ENCODE results near the gene RCAN3. TPM values are rescaled to one million over a fixed set of nuclear protein-coding genes. Genes with fewer than 3 reads are reported as not detected.
"Not testable (repeated sequence)": the region's sequence is repeated elsewhere in the genome, so short reads cannot be mapped to it uniquely, and the experiment has no call there.

RCAN3 gene
- total RNA-seq, 1 donor from 2014 or later = 20.4 TPM

DNA sequence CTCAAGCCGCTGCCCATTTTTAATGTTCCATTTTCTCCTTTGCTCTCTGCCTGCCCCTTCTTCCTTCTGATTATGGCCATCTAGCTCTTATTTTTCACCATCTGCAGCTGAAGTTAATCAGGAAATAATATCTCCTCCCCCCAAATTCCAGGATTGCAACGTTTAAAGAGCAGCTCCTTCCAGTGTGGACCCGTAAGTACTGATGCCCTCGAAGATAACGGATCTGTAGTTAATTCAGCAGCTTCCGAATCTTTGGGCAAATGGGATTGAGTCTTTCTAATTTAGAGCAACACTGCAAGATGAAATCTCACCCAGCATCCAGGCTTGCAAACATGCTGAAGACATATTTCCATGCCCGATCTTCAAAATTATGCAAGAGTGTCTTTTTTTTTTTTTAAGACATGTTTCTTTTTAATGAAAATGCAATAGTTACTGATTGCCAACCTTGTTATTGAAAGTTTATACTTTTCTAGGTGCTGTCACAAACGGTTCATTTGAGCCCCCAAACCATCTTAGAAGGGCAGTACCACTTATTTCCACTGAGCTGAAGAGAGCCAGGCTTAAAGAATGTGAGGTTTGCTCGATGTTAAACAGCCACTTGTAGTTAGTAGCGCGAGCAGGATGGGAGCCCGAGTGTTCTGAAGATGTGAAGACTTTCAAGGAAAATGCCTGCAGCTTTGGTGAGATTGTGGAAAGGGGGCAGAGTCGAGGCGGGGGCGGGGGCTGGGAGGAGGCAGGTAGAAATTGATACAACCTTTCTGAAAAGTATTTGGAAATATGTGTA, 10.9 kb upstream of the RCAN3 start:
- Mint-ChIP-seq H3K36me3 (no peaks in the 10 kb centered on the region), H3K27me3 (no peaks in the 10 kb centered on the region)
- no peak for DNase-seq (ENCODE audit: extremely low spot score, unreplicated experiment)

DNA sequence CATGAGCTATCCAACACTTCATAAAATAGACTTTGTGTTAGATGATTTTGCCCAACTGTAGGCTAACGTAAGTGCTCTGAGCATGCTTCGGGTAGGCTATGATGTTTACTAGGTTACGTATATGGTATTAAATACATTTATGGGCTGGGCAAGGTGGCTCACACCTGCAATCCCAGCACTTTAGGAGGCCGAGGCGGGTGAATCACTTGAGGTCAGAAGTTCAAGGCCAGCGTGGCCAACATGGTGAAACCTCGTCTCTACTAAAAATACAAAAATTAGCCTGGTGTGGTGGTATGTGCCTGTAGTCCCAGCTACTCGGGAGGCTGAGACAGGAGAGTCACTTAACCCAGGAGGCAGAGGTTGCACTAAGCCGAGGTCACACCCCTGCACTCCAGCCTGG, 9.7 kb upstream of the RCAN3 start:
- not testable (repeated sequence) for H3K27me3 Mint-ChIP-seq; H3K36me3 Mint-ChIP-seq; H3K9me3 Mint-ChIP-seq; H3K27ac Mint-ChIP-seq; DNase-seq (ENCODE audit: extremely low spot score, unreplicated experiment); H3K4me1 Mint-ChIP-seq (ENCODE audit: unreplicated experiment); H3K4me3 Mint-ChIP-seq

More for the DNA sequence above, 10.9 kb upstream of the RCAN3 start:
- no peak overlapping the region for H3K4me3 Mint-ChIP-seq
- TF ChIP-seq, protein P1, sequence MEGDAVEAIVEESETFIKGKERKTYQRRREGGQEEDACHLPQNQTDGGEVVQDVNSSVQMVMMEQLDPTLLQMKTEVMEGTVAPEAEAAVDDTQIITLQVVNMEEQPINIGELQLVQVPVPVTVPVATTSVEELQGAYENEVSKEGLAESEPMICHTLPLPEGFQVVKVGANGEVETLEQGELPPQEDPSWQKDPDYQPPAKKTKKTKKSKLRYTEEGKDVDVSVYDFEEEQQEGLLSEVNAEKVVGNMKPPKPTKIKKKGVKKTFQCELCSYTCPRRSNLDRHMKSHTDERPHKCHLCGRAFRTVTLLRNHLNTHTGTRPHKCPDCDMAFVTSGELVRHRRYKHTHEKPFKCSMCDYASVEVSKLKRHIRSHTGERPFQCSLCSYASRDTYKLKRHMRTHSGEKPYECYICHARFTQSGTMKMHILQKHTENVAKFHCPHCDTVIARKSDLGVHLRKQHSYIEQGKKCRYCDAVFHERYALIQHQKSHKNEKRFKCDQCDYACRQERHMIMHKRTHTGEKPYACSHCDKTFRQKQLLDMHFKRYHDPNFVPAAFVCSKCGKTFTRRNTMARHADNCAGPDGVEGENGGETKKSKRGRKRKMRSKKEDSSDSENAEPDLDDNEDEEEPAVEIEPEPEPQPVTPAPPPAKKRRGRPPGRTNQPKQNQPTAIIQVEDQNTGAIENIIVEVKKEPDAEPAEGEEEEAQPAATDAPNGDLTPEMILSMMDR (conservative IDR thresholded peaks at IDR 0.05) = peak; percentile 40
- H3K27ac Mint-ChIP-seq = no peak overlapping the region
- H3K9me3 Mint-ChIP-seq = no peaks in the 10 kb centered on the region
- peaks cover 5% of the 10 kb centered on the region for H3K4me1 Mint-ChIP-seq (ENCODE audit: unreplicated experiment)

DNA sequence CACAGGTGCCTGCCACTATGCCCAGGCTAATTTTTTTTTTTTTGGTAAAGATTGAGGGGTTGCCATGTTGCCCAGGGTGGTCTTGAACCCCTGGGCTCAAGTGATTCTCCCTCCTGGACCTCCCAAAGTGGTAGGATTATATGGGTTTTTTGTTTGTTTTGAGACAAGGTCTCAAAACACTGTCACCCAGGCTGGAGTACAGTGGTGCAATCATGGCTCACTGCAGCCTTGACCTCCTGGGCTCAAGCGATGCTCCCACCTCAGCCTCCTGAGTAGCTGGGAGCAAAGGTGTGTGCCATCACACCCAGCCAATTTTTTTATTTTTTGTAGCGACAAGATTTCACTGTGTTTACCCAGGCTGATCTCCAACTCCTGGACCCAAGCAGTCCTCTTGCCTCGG, 8.9 kb upstream of the RCAN3 start:
- Mint-ChIP-seq H3K36me3 (no peaks in the 10 kb centered on the region), H3K27ac (no peak overlapping the region), H3K9me3 (no peaks in the 10 kb centered on the region), H3K27me3 (peaks cover 13% of the 10 kb centered on the region), H3K4me3 (no peak overlapping the region), H3K4me1 (ENCODE audit: unreplicated experiment) (peaks cover 5% of the 10 kb centered on the region)
- TF ChIP-seq, protein P1 (conservative IDR thresholded peaks at IDR 0.05) = no peak
- DNase-seq (ENCODE audit: extremely low spot score, unreplicated experiment) = no peak

DNA sequence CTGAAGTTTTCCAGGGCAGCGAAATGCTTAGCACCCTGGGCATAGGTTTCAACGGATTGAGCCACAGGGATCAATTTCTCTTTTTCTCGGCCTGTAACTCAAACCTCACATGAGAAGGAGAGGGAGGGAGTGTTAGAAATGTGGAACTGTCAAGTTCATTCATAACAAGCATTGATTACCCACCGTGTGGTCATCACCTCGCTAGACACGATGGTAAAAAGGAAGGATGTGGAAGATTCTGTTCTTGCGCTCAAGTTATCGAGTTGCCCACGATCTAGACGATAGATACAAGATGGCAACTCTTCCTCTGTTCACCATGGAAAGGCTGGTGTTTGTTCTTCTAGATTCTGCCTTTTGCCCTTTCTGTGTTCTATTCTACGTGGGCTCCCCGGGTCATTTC, 4.0 kb upstream of the RCAN3 start:
- H3K9me3 Mint-ChIP-seq = no peaks in the 10 kb centered on the region
- no peak for DNase-seq (ENCODE audit: extremely low spot score, unreplicated experiment)
- no peak overlapping the region for H3K4me3 Mint-ChIP-seq
- TF ChIP-seq, protein P1 (conservative IDR thresholded peaks at IDR 0.05) = no peak
- H3K36me3 Mint-ChIP-seq = no peaks in the 10 kb centered on the region
- peaks cover 7% of the 10 kb centered on the region for H3K4me1 Mint-ChIP-seq (ENCODE audit: unreplicated experiment)
- peaks cover 47% of the 10 kb centered on the region for H3K27me3 Mint-ChIP-seq
- H3K27ac Mint-ChIP-seq = no peak overlapping the region

DNA sequence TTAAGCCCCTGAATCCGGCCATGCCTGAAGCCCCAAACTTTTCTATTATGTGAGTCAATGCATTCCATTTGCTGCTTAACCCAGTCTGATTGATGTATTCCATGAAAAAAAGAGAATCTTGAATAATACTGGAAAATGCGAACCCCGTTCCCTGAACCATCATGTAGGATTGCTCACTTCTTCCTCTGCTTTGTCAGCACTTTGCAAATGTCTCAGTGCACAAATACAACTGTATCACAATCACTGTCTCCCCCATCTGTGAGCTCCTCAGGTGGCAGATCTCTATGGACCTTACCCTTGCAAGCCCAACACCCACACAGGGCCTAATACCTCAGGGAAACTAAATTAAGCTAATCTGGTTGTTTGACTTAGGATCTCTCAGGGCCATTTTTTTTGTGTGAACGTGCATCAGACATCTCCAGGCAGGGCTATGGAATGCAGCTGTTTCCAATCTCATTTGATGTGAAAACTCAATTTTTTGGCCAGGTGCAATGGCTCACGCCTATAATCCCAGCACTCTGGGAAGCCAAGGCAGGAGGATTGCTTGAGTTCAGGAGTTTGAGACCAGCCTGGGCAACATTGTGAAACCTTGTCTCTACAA, 2.1 kb upstream of the RCAN3 start:
- Mint-ChIP-seq H3K4me3 (peak overlapping the region; percentile 50), H3K27ac (no peak overlapping the region), H3K4me1 (ENCODE audit: unreplicated experiment) (peaks cover 7% of the 10 kb centered on the region), H3K27me3 (peaks cover 64% of the 10 kb centered on the region), H3K9me3 (no peaks in the 10 kb centered on the region), H3K36me3 (no peaks in the 10 kb centered on the region)
- DNase-seq (ENCODE audit: extremely low spot score, unreplicated experiment) = no peak
- TF ChIP-seq, protein P1 (conservative IDR thresholded peaks at IDR 0.05) = no peak

DNA sequence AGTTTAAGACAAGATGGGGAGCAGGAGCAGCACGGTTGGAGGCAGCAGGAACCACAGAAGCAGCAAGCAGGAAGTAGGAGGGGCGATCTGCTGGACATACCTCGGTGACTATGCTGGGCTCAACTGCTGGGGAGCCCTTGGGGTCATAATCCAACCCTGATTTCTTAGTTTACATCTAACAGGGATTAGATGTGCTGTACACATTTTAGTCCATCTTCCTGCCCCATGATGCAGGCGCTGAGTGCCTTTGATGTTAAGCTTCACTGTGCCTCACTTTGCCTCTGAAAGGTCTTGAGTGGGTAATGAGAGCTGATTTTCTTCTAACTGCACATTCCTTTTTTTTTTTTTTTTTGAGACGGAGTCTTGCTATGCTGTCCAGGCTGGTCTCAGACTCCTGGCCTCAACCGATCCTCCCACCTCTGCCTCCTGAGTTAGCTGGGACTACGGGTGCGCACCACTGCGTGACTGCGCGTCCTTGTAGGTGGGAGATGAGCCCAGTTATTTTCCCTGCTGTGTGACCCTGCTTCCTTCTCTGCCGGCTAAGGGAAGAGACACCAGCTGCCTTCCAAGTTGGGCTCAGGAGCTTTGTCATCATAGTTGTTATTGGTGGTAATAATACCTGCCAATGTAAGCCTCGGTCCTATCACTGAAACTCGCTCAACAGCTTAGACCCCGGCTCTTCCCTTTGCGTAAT, 1.1 kb upstream of the RCAN3 start:
- H3K27me3 Mint-ChIP-seq = peaks cover 67% of the 10 kb centered on the region
- peak overlapping the region; percentile 84 for H3K4me3 Mint-ChIP-seq
- H3K27ac Mint-ChIP-seq = peak overlapping the region; percentile 92
- no peaks in the 10 kb centered on the region for H3K36me3 Mint-ChIP-seq
- no peak for DNase-seq (ENCODE audit: extremely low spot score, unreplicated experiment)
- peaks cover 7% of the 10 kb centered on the region for H3K4me1 Mint-ChIP-seq (ENCODE audit: unreplicated experiment)
- TF ChIP-seq, protein P1 (conservative IDR thresholded peaks at IDR 0.05) = no peak
- H3K9me3 Mint-ChIP-seq = no peaks in the 10 kb centered on the region
